Amniotic epithelial cell (primary cell): ENCODE measurements around the gene HES1.

Source experiments
- DNase-seq: peaks from one replicate; pipeline ENCODE4 v3.0.0-alpha.2; 2010; ENCODE audit warnings: low read depth

HES1 gene

GRCh38 chr3:194102436-194102835 lies 33.5 kb upstream of the HES1 start:
- DNase-seq = no peak

DNA sequence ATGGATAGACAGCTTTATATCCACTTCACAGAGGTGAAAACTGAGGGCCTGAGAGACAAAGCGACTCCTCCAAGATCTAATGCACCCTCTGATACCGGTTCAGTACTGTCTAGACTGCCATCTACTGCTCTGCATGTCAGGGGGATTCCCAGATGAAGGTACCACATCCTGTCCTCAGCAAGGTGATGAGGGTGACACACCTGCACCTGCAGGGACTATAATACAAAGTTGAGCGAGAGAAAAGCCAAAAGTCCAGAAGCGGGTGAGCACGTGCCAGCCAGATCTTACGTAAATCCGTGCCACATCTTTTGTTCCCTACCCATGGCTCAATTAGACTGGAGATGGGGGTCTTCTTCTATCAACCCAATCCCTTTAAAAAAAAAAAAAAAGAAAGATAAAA lies 32.4 kb upstream of the HES1 start:
- no peak for DNase-seq

DNA sequence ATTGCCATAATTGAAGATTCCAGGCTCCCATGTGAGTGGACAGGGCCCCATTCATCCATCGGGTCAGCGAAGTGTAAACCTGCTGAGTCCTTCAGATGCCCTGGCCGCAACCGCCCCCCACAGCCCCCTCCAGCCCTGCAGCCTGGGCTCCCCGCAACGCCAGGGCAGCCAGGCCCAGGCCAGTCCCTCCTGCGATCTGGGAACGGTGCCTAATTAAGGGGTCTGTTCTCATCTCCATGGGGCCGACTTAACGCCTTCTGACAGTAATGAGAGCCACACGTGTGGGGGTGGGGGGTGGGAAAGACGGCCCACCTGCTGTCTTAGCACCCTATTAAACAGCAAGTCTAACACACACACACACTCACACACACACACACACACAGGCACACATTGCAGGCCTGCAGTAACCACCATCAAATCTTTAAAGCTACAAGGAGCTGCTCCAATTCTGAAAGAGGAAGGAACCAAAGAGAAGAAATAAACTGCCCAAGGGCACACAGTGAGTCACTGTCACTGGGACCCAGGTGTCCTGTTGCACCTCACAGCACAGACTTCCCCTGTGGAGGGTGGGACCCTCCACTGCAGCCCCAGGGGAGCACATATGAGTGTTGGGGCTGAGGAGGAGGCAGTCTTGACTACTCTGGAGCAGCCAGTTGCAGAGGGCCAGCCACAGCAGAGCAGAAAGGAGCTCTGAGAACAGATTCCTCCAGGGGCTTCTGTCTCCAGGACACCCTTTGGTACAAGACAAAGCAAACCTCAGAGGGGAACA lies 31.8 kb upstream of the HES1 start:
- DNase-seq = no peak

GRCh38 chr3:194105292-194105691 lies 30.7 kb upstream of the HES1 start:
- DNase-seq = no peak

GRCh38 chr3:194107107-194107506 lies 28.8 kb upstream of the HES1 start:
- no peak for DNase-seq

DNA sequence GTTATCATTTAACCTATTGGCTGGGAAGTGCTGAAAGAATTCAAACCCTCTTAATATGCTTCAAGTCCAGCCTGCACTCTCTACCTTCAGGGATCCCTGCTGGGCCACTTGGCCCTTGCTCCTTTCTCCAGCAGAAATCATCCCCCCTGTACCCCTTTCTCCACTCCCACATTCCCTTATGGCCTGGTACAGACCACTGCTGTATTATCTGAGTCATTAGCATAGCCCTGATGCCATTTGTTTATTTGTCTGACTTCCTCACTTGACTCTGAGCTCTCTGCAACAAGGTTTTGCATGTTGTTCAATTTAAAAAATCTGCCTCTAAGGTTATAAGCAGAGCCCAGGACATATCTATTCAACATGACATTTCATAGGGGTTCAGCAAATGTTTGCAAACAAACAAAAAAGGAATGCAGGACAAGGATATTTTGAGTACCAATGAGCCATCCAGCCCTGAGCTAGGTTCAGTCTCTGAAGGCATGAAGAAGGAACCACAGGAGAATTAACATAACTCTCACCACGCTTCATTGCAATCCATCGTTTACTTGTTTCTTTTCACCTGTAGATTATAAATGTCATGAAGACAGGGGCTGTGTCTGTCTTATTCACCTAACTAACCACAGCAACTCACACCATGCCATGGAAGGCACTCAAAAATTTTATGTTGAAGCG lies 26.6 kb upstream of the HES1 start:
- DNase-seq = peak; percentile 47

DNA sequence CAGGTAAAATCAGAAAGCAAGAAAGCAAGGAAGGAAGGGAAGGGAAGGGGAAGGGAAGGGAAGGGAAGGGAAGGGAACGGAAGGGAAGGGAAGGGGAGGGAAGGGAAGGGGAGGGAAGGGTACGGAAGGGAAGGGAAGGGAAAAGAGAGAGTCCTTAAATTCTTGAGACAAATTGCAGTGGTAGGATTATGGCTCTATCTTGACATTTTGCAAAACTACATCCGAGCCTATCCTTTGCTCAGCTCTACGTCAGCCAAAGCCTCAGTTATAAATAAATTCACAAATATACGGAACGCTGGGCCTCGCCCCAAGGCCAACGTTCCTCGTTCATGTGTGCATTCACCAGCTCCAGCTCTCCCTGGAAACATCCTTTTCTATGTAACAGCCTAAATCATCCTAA lies 25.5 kb upstream of the HES1 start:
- DNase-seq = no peak

DNA sequence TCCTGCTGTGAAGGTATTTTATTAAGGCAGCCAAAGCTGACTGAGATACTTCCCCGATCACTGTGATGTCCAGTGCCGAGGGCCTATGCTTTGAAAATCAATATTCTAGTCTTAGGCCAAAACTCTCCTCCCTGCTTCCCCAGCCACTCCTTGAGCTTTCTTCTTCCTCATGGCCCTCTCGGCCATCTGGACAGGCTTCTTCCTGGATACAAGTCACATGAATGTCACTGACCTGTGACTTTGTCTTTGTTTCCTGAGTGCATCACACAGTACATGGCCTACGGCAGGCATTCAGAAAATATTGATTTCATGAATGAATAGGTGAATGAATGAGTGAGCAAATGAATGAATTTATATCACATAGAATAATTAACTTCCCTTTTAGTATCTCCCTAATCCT lies 24.6 kb upstream of the HES1 start:
- no peak for DNase-seq

GRCh38 chr3:194112120-194113106 lies 23.5 kb upstream of the HES1 start:
- peak; percentile 45 for DNase-seq

DNA sequence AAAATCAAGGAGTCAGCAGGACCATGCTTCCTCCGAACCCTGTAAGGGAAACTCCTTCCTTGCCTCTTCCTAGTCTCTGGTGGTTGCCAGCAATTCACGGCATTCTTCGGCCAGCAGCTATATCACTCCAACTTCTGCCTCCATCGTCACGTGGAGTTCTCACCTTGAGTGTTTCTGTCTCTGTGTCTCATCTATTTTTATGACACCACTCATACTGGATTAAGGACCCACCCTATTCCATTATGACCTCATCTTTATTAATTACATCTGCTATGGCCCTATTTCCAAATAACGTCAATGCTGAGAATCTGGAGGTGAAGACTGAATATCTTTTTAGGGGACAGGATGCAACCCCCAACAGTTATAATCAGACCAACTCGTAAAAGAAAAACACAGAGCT lies 21.8 kb upstream of the HES1 start:
- DNase-seq = no peak

GRCh38 chr3:194117104-194117845 lies 18.7 kb upstream of the HES1 start:
- no peak for DNase-seq

GRCh38 chr3:194118920-194119319 lies 17.0 kb upstream of the HES1 start:
- no peak for DNase-seq

- no peak for DNase-seq
Observed at GRCh38 chr3:194119831-194120590, 15.9 kb upstream of the HES1 start.

DNA sequence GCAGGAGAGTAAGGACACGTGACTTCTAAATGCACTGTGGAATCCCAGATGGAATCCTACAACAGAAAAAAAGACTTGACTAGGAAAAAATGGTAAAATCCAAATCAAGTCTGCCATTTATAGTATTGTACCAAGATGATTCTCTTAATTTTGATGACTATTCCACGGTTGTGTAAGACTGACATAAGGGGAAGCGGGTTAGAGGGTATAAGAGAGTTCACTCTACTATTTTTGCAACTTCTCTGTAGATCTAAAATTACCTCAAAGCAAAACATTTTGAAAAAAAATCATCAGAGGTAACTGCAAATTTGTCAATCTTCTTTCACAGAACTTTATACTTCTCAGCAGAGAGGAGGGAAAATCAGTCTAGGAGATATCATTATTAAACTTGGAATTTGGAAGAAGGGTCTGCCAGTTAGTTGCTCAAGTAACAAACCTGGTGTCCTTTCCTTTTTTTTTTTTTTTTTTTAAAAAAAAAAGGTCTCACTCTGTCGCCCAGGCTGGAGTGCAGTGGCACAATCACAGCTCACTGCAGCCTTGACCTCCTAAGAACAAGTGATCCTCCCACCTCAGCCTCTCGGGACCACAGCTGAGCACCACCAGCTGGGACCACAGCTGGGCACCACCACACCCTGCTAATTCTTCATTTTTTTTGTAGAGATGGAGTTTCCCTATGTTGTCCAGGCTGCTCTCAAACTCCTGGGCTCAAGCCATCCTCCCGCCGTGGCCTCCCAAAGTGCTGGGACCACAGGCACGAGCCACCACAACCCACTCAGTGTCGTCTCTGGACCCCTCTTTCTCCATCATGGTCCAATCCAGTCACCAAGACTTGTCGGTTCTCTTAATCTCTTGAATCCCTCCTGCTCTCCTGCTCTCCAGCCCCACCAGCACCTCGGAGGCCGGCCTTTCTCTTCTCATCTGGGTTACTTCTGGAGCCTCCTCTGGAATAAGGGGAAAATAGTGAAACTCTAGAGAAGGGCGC lies 14.9 kb upstream of the HES1 start:
- no peak for DNase-seq

DNA sequence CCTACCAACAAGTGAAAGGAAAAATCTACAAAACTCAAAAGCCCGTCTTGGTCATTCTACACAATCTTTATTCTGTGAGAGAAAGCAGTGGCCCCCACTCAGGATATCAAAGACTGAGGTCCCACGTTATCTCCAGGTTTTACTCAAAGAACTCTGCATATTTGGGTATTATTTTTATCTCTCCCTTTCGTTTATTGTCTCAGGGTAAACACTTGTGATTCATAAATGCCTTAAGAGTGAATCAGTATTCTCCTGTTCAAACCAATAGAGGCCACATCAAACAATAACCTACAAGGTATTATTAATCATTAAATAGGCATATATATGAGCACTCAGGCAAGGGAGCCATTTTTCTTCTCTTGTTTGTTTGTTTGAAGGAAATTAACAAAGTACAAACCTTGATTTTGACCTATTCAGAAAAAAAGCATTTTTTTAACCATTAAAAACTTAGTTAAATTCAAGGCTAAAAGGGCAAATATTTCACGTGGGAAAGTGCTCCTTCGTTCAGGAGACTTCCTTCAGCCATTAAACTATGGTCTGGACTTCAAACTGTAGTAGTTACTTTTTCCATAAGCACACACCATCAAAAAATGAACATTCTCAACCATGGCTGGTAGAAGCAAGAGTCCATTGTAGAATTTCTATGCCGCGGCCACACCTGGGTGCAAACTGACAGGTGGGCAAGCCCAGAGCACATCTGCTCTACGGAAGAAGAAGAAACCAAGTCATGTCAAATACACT lies 13.9 kb upstream of the HES1 start:
- peak; percentile 79 for DNase-seq

GRCh38 chr3:194123726-194124125 lies 12.2 kb upstream of the HES1 start:
- DNase-seq = no peak

- no peak for DNase-seq
Observed at GRCh38 chr3:194124193-194124592, 11.8 kb upstream of the HES1 start.

DNA sequence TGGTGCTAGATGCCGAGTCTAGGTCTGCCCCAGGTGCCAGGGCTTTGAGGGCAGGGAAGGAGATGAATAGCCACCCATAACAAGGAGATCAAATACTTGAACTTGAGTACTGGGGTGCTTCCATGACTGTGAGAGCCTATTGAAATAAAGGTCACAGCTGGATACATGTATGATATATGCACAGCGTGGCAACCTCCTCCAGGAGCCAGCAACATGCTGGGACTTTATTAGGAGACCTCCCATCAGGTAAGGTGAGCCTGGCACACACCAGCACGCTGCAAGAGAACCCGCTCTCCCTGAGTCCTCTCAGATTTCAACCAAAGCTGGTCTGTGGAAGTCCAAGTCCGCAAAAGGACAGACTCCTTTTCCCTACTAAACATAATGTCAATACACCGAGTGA lies 10.5 kb upstream of the HES1 start:
- DNase-seq = no peak

GRCh38 chr3:194126790-194127189 lies 9.2 kb upstream of the HES1 start:
- no peak for DNase-seq
